Tibial artery (tissue), 4 donors: ENCODE data around the gene DLG1.

Experiments used
- DNase-seq, 2 donors: peaks; one replicate each; pipeline ENCODE4 v3.0.0-alpha.2; 2019
- H3K27ac ChIP-seq, 2 donors: fragments of 200-600 bp; sonication (generic) in 1 of 2; 1 replicate in 1 of 2; 2 replicates in 1 of 2; pipeline ENCODE4 v1.5.1; 2018 to 2019; ENCODE audit warnings: mild to moderate bottlenecking in 1 of 2
- H3K27me3 ChIP-seq, 2 donors: fragments of 200-600 bp; sonication (generic) in 1 of 2; one replicate each; pipeline versions ENCODE4 v1.5.1 to v1.6.0; 2016 to 2019
- H3K36me3 ChIP-seq, 3 donors: fragments of 200-600 bp; sonication (generic) in 2 of 3; one replicate each; pipeline ENCODE4 v1.5.1; 2016 to 2019; ENCODE audit warnings: mild to moderate bottlenecking in 2 of 3
- H3K4me1 ChIP-seq, 4 donors: fragments of 200-600 bp; sonication (generic) in 2 of 4; 1 replicate in 3 of 4; 2 replicates in 1 of 4; pipeline ENCODE4 v1.5.1; 2016 to 2019
- H3K4me3 ChIP-seq, 2 donors: fragments of 200-600 bp; sonication (generic) in 1 of 2; 1 replicate in 1 of 2; 2 replicates in 1 of 2; pipeline ENCODE4 v1.5.1; 2018 to 2019; ENCODE audit warnings: mild to moderate bottlenecking in 2 of 2
- H3K9me3 ChIP-seq, 3 donors: fragments of 200-600 bp; sonication (generic) in 1 of 3; one replicate each; pipeline ENCODE4 v1.5.1; 2016 to 2019
- intact Hi-C: fragments of 100-400 bp; cut with DNase I; formaldehyde crosslinking; loops from one replicate; pipeline ENCODE4 v1.15.0; 2023; ENCODE audit warnings: low total_unique reads
- TF ChIP-seq, protein P1 (sequence below), 2 experiments: fragments of 200-600 bp in 1 of 2; fragments of 450-650 bp in 1 of 2; IDR thresholded peaks; one replicate each; pipeline ENCODE4 v1.5.1; 2017 to 2019; ENCODE audit warnings: antibody characterized with exemption in 2 of 2, mild to moderate bottlenecking in 1 of 2, moderate library complexity in 1 of 2

Gene DLG1

DNA sequence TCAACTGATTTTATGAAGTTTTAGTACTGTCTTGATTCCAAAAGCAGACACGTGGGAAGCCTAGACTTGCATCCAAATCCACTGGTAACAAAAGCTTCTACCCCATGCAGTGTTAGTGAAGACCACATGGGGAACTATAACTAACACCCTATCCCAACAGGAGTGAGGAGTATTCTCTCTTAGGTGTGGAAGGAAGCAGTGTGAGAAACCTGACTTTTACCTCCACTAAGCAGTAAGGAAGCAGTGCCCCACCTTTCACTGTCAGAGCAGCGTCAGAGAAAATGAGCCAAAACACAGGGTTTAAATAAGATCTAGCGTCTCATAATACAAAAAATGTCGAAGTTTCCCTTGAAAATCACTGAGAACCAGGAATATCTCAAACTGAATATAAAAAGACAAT, 60.5 kb downstream of the DLG1 start:
- TF ChIP-seq, protein P1, sequence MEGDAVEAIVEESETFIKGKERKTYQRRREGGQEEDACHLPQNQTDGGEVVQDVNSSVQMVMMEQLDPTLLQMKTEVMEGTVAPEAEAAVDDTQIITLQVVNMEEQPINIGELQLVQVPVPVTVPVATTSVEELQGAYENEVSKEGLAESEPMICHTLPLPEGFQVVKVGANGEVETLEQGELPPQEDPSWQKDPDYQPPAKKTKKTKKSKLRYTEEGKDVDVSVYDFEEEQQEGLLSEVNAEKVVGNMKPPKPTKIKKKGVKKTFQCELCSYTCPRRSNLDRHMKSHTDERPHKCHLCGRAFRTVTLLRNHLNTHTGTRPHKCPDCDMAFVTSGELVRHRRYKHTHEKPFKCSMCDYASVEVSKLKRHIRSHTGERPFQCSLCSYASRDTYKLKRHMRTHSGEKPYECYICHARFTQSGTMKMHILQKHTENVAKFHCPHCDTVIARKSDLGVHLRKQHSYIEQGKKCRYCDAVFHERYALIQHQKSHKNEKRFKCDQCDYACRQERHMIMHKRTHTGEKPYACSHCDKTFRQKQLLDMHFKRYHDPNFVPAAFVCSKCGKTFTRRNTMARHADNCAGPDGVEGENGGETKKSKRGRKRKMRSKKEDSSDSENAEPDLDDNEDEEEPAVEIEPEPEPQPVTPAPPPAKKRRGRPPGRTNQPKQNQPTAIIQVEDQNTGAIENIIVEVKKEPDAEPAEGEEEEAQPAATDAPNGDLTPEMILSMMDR (IDR thresholded peaks at IDR 0.05): no peak
- no peak overlapping the region for H3K4me3 ChIP-seq
- no peak overlapping the region for H3K27ac ChIP-seq
- peaks cover 5 to 21% (median 5%) of the 10 kb centered on the region in 3 donors for H3K9me3 ChIP-seq
- peaks cover 0 to 10% (median 5%) of the 10 kb centered on the region in 3 donors for H3K36me3 ChIP-seq
- peaks cover 0 to 2% (median 0%) of the 10 kb centered on the region in 4 donors for H3K4me1 ChIP-seq
- H3K27me3 ChIP-seq: no peaks in the 10 kb centered on the region
- intact Hi-C loops: no loop called here
- DNase-seq: no peak

DNA sequence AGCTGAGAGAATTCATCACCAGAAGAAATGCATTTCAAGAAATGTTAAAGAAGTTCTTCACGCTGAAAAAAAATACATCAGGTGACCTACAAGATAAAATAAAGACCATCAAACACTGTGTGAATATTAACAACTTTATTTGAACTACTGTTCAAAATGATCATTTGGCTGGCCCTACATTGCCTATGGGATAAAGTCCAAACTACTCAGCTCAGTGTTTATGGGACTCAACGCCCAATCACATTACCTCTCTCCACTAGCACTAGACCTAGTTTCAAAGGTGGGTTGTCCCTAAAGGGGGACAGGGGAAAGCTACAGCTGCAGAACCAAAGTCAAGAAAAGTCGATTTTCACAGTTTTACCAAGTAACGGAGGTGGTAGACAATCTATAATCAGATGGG, 62.0 kb downstream of the DLG1 start:
- peaks cover 0 to 14% (median 0%) of the 10 kb centered on the region in 3 donors for H3K9me3 ChIP-seq
- H3K36me3 ChIP-seq: peaks cover 0 to 7% (median 5%) of the 10 kb centered on the region in 3 donors
- no peak overlapping the region for H3K4me3 ChIP-seq
- H3K27me3 ChIP-seq: no peaks in the 10 kb centered on the region
- peaks cover 0 to 2% (median 0%) of the 10 kb centered on the region in 4 donors for H3K4me1 ChIP-seq
- H3K27ac ChIP-seq: no peak overlapping the region
- DNase-seq: no peak
- TF ChIP-seq, protein P1 (IDR thresholded peaks at IDR 0.05): no peak
- intact Hi-C loops: no loop called here

DNA sequence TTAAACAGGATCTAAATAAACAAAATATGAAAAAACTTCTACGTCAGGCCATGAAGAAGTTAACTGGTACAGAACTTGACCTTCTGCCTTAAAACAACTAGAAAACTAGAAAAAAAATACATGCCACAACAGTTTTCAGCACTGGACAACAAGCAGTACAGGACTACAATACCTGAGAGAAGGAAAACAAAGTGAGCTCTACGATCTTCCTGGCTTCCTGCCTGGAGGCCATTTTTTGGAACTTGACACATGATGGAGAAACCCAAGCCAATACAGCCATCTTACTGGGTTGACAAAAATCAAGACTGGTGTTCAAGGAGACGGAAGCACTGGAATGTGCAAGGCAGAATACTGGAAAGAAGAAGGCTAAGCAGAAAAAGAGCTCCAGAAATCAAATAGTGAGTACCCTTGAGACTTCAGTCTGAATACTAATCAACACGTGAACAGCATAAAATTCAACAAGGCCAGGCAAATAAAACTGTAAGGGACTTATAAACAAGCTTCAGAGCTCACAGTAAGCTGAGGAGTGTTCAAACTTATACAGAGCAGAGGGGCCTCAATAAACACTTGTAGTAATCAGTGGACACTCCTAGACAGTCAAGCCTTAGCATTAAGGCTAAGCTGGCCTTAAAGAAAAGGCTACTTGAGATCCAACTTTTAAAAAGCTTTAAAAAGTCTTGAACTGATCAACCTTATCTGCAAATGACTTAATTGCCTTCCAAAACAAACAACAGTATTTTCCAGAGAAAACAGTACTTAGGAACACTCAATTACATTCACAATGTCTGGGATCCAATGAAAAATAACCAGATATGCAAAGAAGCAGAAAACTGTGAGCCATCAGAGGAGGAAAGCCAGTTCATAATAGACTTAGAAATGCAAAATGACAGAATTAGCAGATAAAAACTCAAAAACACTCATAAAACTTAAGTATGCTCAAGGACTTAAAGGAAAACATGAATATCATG, 63.2 kb downstream of the DLG1 start:
- Histone ChIP-seq H3K27ac (no peak overlapping the region), H3K9me3 (peaks cover 0 to 9% (median 0%) of the 10 kb centered on the region in 3 donors), H3K27me3 (no peaks in the 10 kb centered on the region), H3K36me3 (peaks cover 0 to 7% (median 5%) of the 10 kb centered on the region in 3 donors), H3K4me3 (no peak overlapping the region), H3K4me1 (peaks cover 0 to 2% (median 0%) of the 10 kb centered on the region in 4 donors)
- no peak for DNase-seq
- intact Hi-C loops: no loop called here
- TF ChIP-seq, protein P1 (IDR thresholded peaks at IDR 0.05): no peak

GRCh38 chr3:197231321-197231720, 67.1 kb downstream of the DLG1 start:
- DNase-seq: no peak
- TF ChIP-seq, protein P1 (IDR thresholded peaks at IDR 0.05): no peak
- H3K27ac ChIP-seq: no peak overlapping the region
- no peaks in the 10 kb centered on the region for H3K27me3 ChIP-seq
- H3K9me3 ChIP-seq: peaks cover 0 to 9% (median 0%) of the 10 kb centered on the region in 3 donors
- intact Hi-C loops: no loop called here
- peaks cover 0 to 7% (median 5%) of the 10 kb centered on the region in 3 donors for H3K36me3 ChIP-seq
- no peak overlapping the region for H3K4me3 ChIP-seq
- peaks cover 0 to 2% (median 0%) of the 10 kb centered on the region in 4 donors for H3K4me1 ChIP-seq

DNA sequence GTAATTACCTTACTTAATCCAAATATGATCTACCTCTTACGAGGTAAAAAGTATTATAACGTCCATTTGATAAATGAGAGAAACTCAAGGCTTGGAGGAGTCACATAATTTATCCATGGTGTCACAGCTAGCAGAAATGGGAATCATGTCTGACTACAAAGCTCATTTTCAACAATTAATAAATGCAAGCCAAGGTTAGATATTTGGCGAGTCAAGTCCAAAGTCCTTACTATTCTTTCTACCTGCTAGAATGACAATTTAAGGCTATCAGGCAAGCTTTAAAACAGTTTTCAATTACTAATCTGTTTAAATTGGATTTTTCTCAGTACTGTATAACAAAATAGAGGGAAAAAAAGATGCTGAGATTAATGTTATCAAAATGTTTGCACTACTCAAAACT, 68.6 kb downstream of the DLG1 start:
- TF ChIP-seq, protein P1 (IDR thresholded peaks at IDR 0.05): no peak

More for the DNA sequence above, 68.6 kb downstream of the DLG1 start:
- Histone ChIP-seq H3K9me3 (no peaks in the 10 kb centered on the region), H3K36me3 (no peaks in the 10 kb centered on the region), H3K4me1 (no peaks in the 10 kb centered on the region), H3K27ac (no peak overlapping the region), H3K4me3 (no peak overlapping the region), H3K27me3 (no peaks in the 10 kb centered on the region)
- intact Hi-C loops: no loop called here
- DNase-seq: no peak
